Ammon's horn (tissue), 1 donor: Measurements from ENCODE around the gene RFNG.

Experiments
- DNase-seq: peaks from one replicate; pipeline ENCODE4 v3.0.0-alpha.2; 2016; ENCODE audit warnings: low spot score

RFNG gene

DNA sequence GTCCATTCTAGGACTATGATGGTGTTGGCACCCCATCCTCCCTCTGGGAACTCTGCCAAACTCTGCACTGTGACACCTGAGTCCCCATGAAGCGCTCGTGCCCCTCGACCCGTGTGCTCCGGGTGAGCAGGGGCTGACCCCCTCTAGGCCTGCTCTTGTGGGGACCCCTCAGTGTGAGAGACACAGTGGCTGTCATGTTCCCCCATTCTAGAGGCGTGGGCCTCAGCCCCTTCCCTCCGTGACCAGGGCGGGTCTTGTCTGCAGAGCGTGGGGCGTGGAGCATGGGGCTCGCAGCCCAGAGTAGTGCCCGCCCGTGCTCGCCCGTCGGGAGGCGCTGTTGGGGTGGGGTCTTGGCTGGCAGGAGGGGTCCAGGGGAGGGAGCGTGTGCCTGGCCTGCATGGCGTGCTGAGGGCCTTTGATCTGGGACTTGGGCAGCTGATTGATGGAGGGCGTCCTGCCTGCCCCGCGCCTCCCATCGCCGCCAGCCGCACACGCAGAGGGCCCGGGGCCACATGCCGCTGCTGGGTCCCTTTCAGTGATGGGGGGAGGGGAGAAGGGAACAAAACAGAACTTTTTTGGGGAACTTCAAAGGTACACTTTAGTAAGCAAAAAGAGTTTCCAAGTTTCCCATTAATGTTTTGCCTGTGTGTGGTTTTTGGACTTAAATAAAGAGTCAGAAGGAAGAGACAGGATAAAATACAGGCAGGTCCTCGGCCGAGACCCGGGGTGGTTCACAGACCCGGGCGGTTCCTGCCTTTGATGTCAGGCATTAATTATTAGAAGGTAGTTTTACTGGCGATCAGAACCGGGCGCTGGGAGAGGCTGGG, 51.4 kb downstream of the RFNG start:
- DNase-seq = no peak

DNA sequence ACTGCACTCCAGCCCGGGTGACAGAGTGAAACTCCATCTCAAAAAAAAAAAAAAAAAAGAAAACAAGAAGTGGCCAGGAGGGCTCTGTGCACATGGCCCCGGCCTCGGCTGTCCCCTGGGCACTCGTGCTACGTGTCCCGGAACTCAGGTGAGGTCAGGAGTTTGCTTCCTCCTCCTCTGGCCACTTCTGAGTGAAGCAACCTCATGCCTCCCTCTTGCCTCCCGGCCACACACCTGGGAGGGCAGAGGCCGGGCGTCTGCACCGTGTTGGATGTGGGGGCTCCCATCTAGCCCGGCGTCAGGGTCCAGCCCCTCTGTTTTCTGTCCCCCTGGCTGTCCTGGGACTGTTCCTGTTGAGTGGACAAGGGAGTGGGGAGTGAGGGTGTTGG, 52.0 kb downstream of the RFNG start:
- no peak for DNase-seq

DNA sequence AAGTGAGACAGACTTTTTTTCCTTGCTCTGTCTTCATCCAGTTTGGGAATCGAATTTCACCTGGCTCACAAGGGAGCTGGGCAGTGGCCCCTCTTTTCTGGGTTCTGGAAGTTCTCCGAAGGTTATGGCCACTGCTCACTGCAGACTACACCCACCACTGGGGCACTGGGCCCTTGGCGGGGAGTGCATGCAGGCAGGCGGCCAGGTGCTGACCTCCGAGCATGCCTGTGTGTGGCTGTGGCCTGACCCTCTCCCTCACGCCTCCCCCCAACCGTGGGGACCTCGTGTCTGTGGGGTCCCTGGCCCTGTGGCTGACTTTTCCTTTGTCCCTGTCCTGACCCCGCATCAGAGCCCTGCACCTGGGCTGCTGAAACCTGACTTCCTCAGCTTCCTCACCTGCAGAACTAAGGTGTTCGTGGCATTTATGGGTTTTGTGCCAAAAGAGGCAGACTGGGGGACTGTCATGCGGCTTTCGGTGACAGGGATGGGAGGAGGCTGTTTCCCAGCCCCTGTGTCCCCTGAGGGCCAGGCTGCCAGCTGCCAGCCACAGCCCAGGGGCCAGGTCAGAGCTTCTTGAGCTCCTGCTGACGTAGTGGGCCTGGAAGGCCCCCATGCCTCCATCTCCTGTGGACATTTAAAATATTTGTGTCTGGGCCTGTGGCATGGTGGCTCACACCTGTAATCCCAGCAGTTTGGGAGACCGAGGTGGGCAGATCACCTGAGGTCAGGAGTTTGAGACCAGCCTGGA, 52.7 kb downstream of the RFNG start:
- DNase-seq = no peak

DNA sequence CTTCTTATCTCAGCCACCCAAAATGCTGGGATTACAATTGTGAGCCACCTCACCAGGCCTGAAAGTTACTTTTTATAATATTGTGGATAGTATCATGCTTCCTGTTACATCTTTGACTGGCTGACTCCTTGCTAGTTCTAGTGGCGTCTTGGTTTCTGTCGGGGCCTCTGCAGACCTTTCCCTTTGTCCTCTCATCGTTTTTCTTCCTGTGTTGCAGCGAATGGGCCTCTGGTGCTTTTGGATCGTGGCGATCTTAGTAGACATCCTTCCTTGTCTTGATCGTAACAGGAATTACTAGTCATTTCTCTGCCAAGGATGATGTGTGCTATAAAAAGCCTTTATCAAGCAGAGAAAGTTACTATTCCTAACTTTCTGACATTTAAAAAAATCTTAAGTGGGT, 53.4 kb downstream of the RFNG start:
- DNase-seq = no peak
